Cardiac septum (tissue), 1 donor: ENCODE results near the gene TMEM213. TPM values are rescaled to one million over a fixed set of nuclear protein-coding genes. Genes with fewer than 3 reads are reported as not detected.

Source experiments
- DNase-seq: peaks from one replicate; pipeline ENCODE4 v3.0.0-alpha.2; 2020; ENCODE audit warnings: low spot score
- intact Hi-C: fragments of 100-400 bp; cut with DNase I; formaldehyde crosslinking; loops from one replicate; pipeline ENCODE4 v1.14.0; 2022
- total RNA-seq: library from RNA; stranded (reverse); fragmentation: NEBNext Ultra II Directional; extraction: Animal tissue kit (Norgen Biotek cat#: 25700); gene quantifications from one replicate; pipeline ENCODE4 v1.2.1, GENCODE V29; 2021
- donor health status: DM: no; HTN: no; CAD: no.

Gene TMEM213
- total RNA-seq, 1 donor from 2014 or later: not detected

DNA sequence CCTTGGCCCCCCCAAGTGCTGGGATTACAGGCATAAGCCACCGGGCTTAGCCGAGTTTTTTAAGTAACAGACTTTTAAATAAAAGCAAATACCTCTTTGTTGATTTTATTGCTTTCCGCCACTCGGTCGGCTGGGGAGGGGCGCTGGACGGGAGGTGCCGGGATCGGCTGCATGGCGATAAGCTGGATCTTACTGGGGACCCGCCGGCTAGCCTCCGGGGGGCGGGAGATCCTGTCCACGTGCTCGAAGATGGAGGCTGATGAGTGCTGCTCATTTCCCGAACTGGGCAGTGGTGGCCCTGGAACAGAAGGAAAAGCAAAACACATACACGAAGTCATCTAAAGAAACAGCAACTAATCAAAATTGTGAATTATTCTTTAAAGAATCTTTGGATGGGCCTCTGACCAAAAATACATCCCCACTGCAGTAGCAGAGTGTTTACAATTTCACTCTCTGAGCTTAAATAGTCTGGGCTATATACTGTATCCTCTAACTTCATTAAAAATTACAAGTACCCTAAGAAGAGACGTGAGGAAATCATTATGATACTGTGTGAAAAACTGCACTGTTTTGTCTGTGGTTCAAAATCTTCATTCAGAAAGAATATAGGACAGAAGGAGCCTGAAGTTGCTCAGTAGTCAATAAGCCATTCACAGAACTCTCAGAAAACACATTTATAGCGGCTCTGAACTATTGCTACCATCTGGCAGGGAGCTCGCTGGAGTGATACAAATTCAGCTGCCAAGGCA is 73.4 kb downstream of the TMEM213 start:
- intact Hi-C loops: no loop called here
- DNase-seq: no peak

GRCh38 chr7:138871814-138872090 is 74.0 kb downstream of the TMEM213 start:
- intact Hi-C loops: no loop called here
- no peak for DNase-seq

GRCh38 chr7:138872576-138872975 is 74.8 kb downstream of the TMEM213 start:
- intact Hi-C loops: no loop called here
- DNase-seq: no peak

- intact Hi-C loops: no loop called here
Observed at GRCh38 chr7:138873220-138873892, 75.6 kb downstream of the TMEM213 start.

DNA sequence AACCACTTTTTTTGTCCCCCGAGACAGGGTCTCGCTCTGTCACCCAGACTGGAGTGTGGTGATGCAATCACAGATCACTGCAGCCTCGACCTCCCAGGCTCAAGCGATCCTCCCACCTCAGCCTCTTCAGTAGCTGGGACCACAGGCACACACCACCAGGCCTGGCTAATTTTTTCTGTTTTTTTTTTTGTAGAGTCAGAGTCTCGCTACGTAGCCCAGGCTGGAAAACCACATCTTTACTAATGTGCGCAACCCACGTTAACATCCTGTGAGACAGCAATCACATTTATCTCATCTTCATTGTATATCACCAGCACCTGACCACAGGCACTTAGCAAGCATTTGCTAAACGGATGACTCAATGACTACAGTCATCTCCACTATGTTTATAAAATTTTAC is 78.0 kb downstream of the TMEM213 start:
- no peak for DNase-seq
- intact Hi-C loops: no loop called here

More at GRCh38 chr7:138873220-138873892, 75.6 kb downstream of the TMEM213 start:
- DNase-seq: no peak

- intact Hi-C loops: no loop called here
- no peak for DNase-seq
Observed at GRCh38 chr7:138876326-138876725, 78.5 kb downstream of the TMEM213 start.

GRCh38 chr7:138878051-138878450 is 80.3 kb downstream of the TMEM213 start:
- no peak for DNase-seq
- intact Hi-C loops: no loop called here

DNA sequence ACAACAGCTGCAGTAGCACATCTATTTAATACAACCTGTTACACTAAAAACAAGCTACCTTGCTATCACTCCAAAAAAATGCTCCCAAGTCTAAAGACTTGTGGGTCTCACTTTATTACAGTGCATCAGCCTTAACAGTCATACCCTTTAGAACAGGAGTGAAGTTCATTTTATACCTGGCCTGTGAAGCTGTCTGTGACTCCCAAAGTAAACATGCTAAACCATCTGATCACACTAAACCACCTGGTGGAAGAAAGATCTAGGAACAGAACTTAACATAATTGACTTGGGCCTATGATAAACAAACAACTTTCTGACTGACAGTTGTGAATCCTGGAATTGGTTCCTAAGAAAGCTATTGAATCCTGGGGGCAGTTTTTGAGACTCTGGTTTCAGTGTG is 81.1 kb downstream of the TMEM213 start:
- intact Hi-C loops: no loop called here

DNA sequence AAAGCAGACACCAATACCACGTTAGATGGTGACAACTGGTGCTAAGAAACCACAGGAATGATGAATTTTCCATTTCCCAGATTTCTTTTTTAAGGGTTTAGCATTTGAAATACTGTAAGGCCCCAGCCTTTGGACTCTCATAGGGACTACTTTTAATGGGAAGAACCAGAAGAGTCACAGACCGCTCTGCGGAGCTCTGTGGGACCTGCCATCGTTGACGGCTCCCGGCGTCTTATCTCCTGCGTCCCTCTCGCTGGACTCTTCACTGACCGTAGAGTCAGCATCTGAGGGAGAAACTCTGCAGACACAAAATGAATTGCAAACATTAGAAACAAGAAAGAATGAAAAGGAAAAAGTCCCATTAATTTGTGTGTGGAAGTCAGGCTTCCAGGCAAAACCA is 81.6 kb downstream of the TMEM213 start:
- no peak for DNase-seq
- intact Hi-C loops: no loop called here

More for the DNA sequence above, 81.1 kb downstream of the TMEM213 start:
- no peak for DNase-seq

DNA sequence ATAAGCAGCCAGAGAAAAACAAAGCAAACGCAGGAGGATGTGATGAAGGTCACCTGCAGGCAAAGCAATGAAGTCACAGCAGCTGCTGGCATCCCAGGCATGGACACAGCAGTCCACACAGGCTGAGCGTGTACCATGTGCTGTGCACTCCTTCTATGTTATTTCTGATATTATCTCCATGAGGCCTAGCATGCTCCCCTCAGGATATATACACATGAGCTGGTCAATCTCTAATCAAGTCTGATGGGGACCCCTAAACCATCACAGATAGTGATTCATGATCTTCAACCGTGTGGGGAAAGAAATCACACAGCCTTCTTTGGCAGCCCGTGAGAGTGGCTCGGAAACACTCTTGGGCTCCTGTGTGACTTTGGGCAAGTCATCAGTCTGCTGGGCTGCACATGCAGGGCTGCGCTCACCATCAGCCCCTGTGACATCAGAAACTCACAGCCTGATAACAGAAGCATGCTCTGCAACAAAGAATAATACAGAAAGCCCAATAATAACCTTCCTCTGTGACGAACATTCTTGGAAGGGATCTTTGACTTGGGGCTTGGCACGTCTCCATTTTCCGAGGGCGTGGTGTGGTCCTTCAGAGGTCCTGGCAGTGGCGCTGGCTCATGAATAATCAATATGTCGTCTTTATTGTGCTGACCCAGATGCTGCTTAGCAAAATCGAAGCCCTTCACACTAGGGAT is 83.2 kb downstream of the TMEM213 start:
- intact Hi-C loops: loop anchor here (5.0 to 10.0 kb wide), 2 partner anchors 101 to 194 kb away; partner anchors contain the start of gene KIAA1549
- DNase-seq: no peak

GRCh38 chr7:138881579-138882188 is 83.9 kb downstream of the TMEM213 start:
- intact Hi-C loops: loop anchor here (5.0 to 10.0 kb wide), 2 partner anchors 101 to 193 kb away; partner anchors contain the start of gene KIAA1549
- DNase-seq: no peak

DNA sequence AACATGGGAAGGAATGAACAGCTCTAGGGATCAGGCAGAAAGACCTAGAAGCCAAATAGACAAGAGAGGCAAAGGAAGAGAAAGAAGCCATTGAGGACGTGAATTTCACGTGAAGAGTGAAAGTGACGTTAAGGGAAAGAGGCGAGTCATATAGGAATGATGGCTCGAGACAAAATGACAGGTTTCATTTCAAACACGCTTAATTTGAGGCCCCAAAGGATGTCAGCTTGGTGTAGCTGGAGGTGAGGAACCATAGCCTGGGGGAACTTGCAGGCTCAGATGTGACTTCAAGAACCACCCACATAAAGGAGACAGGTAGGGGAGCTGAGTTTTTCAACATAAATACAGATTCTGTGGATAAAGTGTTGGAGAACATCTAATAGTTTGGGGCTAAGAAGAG is 84.5 kb downstream of the TMEM213 start:
- no peak for DNase-seq
- intact Hi-C loops: loop anchor here (5.0 to 10.0 kb wide), 2 partner anchors 100 to 193 kb away; partner anchors contain the start of gene KIAA1549

DNA sequence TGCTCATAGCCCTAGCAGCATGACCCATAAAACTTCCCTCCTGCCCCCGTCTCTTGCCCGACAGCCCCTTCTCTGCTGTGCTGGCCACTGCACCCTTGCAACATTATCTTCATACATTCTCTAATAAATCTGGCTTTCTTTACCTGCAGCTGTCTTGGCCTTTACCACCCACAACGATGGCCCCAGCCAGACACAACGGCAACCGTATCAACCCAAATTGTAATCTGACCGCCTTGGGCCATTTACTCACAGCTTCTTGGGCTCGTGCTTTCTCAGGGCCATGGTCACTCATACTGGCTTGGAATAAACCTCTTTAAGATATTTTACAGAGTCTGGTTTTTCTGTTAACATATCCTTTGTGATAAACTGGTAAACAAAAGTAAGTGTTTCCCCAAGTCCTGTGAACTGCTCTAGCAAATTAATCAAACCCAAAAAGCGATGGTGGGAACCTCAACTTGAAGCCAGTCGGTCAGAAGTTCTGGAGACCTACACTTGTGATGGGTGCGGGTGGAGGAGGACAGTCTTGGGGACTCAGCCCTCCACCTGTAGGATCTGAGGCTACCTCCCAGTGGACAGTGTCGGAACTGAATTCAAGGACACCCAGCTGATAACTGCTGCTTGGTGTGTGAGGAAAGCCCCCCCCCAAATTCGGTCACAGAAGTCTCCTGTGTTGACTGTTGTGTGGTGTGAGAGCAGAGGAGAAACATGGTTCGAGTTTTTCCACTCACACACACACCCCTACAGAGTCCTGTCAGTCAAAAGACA is 87.8 kb downstream of the TMEM213 start:
- intact Hi-C loops: loop anchor here (10.0 kb wide), 1 partner anchor 189 kb away; no protein-coding TSS in a partner anchor
- no peak for DNase-seq

DNA sequence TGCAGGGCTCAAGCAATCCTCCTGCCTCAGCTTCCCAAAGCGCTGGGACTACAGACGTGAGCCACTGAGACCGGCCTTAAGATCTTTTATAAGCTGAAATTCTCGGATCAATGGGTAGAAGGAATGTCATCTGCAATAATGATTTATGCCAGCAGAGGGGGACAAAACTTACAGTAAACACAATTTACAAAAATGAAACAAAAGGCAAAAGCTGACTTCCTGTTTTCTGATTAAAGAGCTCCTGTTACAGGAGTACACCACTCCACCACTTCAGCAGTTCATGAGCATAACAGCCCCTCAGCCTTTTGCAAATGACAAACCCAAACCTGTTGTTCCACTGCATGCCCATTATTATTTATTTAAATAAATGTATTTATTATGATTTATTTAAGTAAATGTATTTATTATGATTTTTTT is 88.7 kb downstream of the TMEM213 start:
- no peak for DNase-seq
- intact Hi-C loops: loop anchor here (10.0 kb wide), 1 partner anchor 188 kb away; no protein-coding TSS in a partner anchor

DNA sequence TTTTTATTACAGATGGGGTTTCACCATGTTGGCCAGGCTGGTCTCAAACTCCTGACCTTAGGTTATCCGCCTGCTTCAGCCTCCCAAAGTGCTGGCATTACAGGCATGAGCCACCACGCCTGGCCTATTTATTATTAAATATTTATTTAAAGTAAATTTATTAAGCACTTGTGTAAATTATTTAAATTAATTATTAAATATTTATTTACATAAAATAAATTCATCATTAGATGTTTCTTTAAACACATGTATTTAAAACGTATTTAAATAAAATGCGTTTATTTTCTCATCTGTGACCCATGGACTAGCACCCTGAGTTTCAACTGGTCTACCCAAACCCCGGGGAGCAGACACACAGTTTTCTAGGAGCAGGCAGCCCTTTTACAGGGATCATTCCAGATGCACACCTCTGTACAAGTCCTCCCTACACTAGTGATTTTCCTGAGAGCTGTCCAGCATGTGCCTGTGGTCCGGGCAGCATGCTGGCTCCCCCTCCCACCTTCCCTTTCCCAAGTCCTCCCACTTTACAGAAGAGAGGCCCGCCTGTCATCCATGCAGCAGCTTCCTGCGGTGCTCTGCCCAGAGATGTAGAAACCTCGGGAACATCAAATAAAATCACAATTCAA is 89.4 kb downstream of the TMEM213 start:
- intact Hi-C loops: loop anchor here (10.0 kb wide), 1 partner anchor 188 kb away; no protein-coding TSS in a partner anchor
- no peak for DNase-seq
